ENCODE measurements around the gene ZNF521.

Gene ZNF521

DNA sequence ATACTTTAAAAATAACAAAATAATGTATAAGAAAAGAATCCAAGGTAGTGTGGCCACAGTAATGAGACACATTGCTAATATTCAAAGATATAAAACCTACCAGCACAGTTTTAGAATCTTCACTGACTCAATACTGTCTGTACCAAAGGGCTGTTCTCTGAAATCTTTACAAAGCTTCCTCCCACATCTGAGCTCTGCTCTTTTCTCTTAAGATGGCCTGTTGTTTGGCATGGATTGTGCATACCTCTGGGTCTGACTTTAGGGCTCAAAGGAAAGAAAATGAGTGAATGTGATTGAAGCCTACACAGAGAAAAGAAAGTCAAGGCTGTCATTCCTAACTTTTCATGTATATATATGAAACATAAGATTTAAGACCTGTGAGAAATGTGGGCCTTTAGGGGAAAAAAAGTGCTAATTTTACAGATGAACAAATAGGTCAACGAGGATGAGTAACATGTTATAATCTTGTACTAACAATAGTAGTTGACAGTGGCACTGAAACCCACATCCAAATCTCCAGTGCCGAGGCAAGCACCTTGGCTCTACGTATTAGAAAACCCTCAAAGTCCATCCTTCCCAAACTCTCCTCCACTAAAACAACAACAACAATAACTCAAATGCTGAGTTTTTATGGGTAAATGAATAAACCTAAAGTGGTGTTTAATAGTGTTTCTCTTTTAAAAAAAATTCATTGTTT is 114.2 kb downstream of the ZNF521 start:
- Histone ChIP-seq H3K4me1 (ENCODE audit: control insufficient read depth, insufficient read depth, low read length) (no peaks in the 10 kb centered on the region), H3K4me3 (ENCODE audit: low read length) (no peak overlapping the region), H3K36me3 (ENCODE audit: control insufficient read depth, insufficient read depth, low read length) (no peaks in the 10 kb centered on the region), H3K9ac (ENCODE audit: low read length) (no peak overlapping the region), H3K27ac (ENCODE audit: low read depth, low read length) (no peak overlapping the region), H3K27me3 (ENCODE audit: control insufficient read depth, insufficient read depth, low read length) (no peaks in the 10 kb centered on the region)

DNA sequence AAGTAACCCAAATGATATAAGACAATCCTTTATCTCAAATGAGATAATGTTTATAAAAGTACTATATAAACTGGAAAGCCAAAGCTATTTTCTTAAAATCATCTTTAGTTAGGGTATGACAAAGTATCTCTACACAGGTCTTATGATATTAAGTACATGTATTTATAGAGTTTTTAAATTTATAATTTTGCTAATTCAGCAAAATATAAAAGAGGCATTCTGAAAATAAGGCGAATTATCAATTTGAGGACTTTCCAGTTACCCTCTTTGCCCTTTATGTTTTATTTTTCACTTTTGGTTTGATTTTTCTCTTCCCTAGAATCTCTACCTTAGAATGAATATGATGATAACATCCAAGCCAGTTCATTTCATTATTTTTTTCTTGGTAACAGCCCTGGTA is 115.2 kb downstream of the ZNF521 start:
- Histone ChIP-seq H3K9ac (ENCODE audit: low read length) (no peak overlapping the region), H3K27me3 (ENCODE audit: control insufficient read depth, insufficient read depth, low read length) (no peaks in the 10 kb centered on the region), H3K4me3 (ENCODE audit: low read length) (no peak overlapping the region), H3K27ac (ENCODE audit: low read depth, low read length) (no peak overlapping the region), H3K36me3 (ENCODE audit: control insufficient read depth, insufficient read depth, low read length) (no peaks in the 10 kb centered on the region), H3K4me1 (ENCODE audit: control insufficient read depth, insufficient read depth, low read length) (no peaks in the 10 kb centered on the region)

DNA sequence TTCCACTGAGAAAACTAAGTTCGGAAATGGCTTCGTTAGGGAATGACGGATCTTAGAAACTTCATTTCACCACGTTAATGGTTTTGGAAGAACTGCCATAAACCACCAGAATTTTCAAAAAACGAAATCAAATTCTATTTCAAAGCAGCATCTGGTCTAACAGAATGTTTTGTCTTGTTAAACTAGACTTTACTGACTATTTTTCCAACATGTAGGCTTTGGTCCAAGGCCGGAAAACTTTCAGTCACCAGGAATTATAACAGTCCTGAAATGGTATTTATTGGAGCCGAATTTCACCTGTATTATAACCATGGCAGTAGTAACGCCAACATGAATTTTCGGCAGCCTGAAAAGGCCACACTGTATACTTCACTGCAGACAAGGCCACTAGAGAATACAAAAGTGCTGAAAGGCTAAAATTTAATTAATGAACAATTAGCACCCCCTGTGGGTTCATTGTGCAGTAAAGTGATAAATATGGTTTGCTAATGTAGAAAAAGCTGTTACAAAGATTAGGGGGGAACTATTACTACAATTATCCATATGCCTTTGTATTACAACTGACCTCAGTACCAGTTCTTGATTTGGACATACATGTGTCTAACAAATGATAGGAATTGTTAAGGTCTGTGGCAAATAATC is 116.4 kb downstream of the ZNF521 start:
- Histone ChIP-seq H3K27me3 (ENCODE audit: control insufficient read depth, insufficient read depth, low read length) (no peaks in the 10 kb centered on the region), H3K9ac (ENCODE audit: low read length) (no peak overlapping the region), H3K4me1 (ENCODE audit: control insufficient read depth, insufficient read depth, low read length) (peaks cover 4% of the 10 kb centered on the region), H3K36me3 (ENCODE audit: control insufficient read depth, insufficient read depth, low read length) (no peaks in the 10 kb centered on the region), H3K27ac (ENCODE audit: low read depth, low read length) (no peak overlapping the region), H3K4me3 (ENCODE audit: low read length) (no peak overlapping the region)

DNA sequence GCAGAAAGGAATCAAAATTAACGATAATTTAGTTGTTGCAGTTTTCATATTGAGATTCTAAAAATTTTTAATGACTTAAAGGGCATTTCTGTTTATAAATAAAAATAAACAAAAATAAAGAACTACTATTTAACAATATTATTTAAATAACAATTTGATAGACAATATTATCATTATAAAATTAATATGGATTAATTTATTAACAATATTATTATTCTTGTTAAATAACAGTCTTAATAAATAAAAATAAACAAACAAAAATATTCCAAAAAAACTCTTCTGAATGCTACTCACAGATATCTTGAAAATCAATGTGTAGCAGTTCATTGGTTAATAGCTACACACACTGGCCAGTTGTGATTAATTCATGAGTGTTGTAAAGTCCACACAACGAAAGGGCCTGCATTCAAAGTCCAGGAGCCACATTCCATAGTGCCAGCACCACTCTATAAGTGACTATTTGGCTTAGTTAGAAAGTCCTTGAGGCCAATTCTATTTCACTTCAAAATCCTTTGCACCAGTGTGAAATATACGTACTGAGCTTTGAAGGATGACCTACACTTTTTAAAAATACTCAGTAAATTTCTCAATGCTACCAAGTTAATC is 117.1 kb downstream of the ZNF521 start:
- Histone ChIP-seq H3K27me3 (ENCODE audit: control insufficient read depth, insufficient read depth, low read length) (no peaks in the 10 kb centered on the region), H3K4me3 (ENCODE audit: low read length) (no peak overlapping the region), H3K36me3 (ENCODE audit: control insufficient read depth, insufficient read depth, low read length) (no peaks in the 10 kb centered on the region), H3K27ac (ENCODE audit: low read depth, low read length) (no peak overlapping the region), H3K4me1 (ENCODE audit: control insufficient read depth, insufficient read depth, low read length) (peaks cover 4% of the 10 kb centered on the region), H3K9ac (ENCODE audit: low read length) (no peak overlapping the region)

DNA sequence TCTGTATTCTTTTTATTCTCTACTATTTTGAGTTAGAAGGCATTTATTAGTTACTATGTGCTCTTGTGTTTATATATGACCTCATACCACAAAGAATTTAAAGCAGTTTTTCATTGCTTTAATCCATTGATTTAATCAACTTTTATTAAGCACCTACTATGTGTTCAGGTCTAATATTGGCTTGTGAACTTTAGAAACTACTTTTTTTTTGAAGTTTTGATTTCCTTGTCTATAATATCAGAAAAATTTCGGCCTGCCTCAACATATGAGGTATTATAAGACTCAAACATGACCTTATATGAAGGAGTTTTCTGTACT is 117.7 kb downstream of the ZNF521 start:
- peaks cover 4% of the 10 kb centered on the region for H3K4me1 ChIP-seq (ENCODE audit: control insufficient read depth, insufficient read depth, low read length)
- no peak overlapping the region for H3K27ac ChIP-seq (ENCODE audit: low read depth, low read length)
- H3K4me3 ChIP-seq (ENCODE audit: low read length) = no peak overlapping the region
- H3K9ac ChIP-seq (ENCODE audit: low read length) = no peak overlapping the region
- H3K27me3 ChIP-seq (ENCODE audit: control insufficient read depth, insufficient read depth, low read length) = no peaks in the 10 kb centered on the region
- H3K36me3 ChIP-seq (ENCODE audit: control insufficient read depth, insufficient read depth, low read length) = no peaks in the 10 kb centered on the region

DNA sequence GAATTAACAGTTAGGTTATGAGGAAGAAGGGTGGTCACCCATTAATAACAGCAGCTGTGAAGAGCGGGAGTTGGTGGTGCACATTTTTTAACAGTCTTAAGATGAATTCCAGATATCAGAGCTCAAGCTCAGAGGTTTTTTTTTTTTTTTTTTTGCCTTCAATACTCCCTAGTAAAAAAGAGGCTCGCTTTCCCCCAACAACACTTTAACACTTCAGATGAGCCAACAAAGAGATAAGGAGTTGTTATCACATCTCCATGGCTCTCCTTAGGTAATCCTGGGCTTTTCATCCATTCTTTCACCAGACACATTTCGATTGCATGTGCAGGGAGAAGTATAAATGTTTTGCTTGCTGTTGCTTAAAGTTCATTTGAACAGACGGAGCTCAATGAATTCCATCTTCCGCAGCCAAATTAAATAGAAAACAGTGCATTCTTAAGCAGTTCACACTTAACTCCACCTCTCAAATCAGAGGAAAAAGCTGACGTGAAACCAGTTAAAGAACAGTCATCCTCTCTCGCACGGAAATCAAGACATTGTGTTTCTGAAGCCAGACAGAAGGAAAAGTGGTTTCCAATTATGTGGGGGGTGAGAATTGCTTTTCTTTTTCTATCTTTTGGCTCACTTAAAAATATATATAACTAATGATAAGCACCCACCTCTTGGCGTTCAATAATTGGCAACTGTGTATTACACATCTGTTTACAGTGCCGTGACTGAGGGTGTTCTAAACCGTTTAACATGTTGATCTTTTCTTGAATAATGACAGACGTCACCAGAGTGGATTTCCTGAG is 118.2 kb downstream of the ZNF521 start:
- peak overlapping the region; percentile 40 for H3K27ac ChIP-seq (ENCODE audit: low read depth, low read length)
- H3K4me1 ChIP-seq (ENCODE audit: control insufficient read depth, insufficient read depth, low read length) = peaks cover 4% of the 10 kb centered on the region

DNA sequence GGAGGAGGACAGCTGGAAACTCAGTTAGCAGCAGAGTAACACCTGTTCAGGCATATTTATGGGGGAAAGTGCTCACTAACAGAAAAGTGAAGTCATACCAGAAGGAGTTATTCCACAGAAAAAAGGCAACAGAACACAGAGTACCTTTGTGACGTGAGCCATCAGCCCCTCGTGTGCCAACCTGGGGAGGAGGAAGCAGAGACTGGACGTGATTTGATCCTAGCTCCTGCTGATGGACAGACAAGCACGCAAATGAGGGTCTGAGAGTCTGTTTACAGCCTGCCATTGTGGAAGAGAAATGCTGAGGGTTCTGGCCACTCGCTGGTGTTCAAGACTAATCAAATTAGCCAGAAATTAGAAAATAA is 120.7 kb downstream of the ZNF521 start:
- Histone ChIP-seq H3K27me3 (ENCODE audit: control insufficient read depth, insufficient read depth, low read length) (no peaks in the 10 kb centered on the region), H3K27ac (ENCODE audit: low read depth, low read length) (peak overlapping the region; percentile 53), H3K36me3 (ENCODE audit: control insufficient read depth, insufficient read depth, low read length) (no peaks in the 10 kb centered on the region), H3K4me1 (ENCODE audit: control insufficient read depth, insufficient read depth, low read length) (peaks cover 4% of the 10 kb centered on the region), H3K4me3 (ENCODE audit: low read length) (no peak overlapping the region), H3K9ac (ENCODE audit: low read length) (no peak overlapping the region)

More for the DNA sequence above, 118.2 kb downstream of the ZNF521 start:
- Histone ChIP-seq H3K36me3 (ENCODE audit: control insufficient read depth, insufficient read depth, low read length) (no peaks in the 10 kb centered on the region), H3K9ac (ENCODE audit: low read length) (no peak overlapping the region), H3K4me3 (ENCODE audit: low read length) (no peak overlapping the region), H3K27me3 (ENCODE audit: control insufficient read depth, insufficient read depth, low read length) (no peaks in the 10 kb centered on the region)

DNA sequence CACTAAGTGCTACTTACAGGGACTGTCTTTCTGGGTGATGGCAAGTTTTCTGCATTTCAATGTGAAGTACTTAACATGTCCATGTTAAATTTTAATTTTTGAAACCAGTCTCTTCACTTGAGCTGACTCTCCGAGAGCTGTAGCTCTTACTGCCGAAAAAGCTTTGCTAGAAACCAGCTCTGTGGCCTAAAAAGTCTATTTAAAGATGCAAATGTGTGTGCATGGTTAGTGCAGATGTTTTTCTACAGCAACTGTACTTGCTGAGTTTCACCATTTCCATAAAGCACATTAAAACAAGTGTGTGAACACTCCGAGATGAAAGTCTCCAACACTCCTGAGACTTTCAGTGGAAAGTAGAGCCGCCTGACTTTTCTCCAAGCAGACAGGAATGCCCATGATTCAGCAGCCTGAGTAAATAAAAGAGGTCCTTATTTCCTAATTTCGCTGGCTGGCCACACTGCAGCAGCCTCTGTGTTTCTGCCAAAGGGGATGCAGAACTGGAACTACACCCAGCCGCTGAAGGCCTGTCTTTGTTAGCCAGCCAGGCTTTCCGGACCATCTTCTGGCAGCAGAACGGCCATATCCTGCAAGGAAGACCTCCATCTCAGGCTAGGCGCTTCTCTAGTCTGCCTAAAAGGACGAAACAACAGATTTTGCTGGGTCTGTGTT is 121.2 kb downstream of the ZNF521 start:
- no peaks in the 10 kb centered on the region for H3K36me3 ChIP-seq (ENCODE audit: control insufficient read depth, insufficient read depth, low read length)
- no peak overlapping the region for H3K9ac ChIP-seq (ENCODE audit: low read length)
- H3K4me3 ChIP-seq (ENCODE audit: low read length) = no peak overlapping the region
- no peaks in the 10 kb centered on the region for H3K27me3 ChIP-seq (ENCODE audit: control insufficient read depth, insufficient read depth, low read length)
- peak overlapping the region; percentile 53 for H3K27ac ChIP-seq (ENCODE audit: low read depth, low read length)
- peaks cover 4% of the 10 kb centered on the region for H3K4me1 ChIP-seq (ENCODE audit: control insufficient read depth, insufficient read depth, low read length)

DNA sequence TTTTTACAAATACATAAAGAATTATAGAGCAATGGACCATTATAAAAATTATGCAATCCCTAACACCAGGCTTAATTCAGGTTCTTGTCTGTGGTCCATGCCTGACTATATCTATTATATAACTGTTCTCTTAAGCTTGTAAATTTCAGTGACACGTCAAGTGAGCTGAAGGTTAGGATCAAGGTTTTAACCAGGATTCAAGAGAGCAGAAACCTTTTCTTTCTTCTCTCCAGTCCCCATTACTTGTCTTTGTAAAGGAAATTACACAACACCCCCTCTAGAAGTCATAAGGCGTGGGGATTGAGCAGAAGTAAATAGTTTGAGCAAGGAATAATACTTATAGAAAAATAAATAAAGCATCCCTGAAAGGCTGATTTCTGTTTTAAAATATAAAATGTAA is 122.0 kb downstream of the ZNF521 start:
- Histone ChIP-seq H3K9ac (ENCODE audit: low read length) (no peak overlapping the region), H3K27me3 (ENCODE audit: control insufficient read depth, insufficient read depth, low read length) (no peaks in the 10 kb centered on the region), H3K4me1 (ENCODE audit: control insufficient read depth, insufficient read depth, low read length) (peaks cover 4% of the 10 kb centered on the region), H3K27ac (ENCODE audit: low read depth, low read length) (no peak overlapping the region), H3K36me3 (ENCODE audit: control insufficient read depth, insufficient read depth, low read length) (no peaks in the 10 kb centered on the region), H3K4me3 (ENCODE audit: low read length) (no peak overlapping the region)

DNA sequence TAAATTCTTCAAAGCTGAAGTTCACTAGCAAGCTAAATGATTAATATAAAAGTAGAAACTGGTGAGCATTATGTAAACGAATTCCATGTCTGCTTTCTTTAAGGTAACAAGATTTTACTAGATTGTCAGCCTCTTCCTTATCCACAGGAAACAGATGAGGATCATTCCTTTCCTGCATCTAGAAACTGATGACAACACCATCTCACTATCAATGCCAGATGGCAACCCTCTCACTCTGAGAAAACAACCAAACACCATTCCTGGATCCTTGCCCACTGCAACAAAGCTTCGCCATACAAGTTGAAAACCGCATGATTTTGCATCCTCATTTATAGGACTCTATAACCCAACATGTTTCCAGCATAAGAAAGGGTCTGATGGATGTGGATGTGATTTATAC is 122.9 kb downstream of the ZNF521 start:
- Histone ChIP-seq H3K36me3 (ENCODE audit: control insufficient read depth, insufficient read depth, low read length) (no peaks in the 10 kb centered on the region), H3K27me3 (ENCODE audit: control insufficient read depth, insufficient read depth, low read length) (no peaks in the 10 kb centered on the region), H3K4me1 (ENCODE audit: control insufficient read depth, insufficient read depth, low read length) (peaks cover 4% of the 10 kb centered on the region), H3K27ac (ENCODE audit: low read depth, low read length) (no peak overlapping the region), H3K4me3 (ENCODE audit: low read length) (no peak overlapping the region), H3K9ac (ENCODE audit: low read length) (no peak overlapping the region)

DNA sequence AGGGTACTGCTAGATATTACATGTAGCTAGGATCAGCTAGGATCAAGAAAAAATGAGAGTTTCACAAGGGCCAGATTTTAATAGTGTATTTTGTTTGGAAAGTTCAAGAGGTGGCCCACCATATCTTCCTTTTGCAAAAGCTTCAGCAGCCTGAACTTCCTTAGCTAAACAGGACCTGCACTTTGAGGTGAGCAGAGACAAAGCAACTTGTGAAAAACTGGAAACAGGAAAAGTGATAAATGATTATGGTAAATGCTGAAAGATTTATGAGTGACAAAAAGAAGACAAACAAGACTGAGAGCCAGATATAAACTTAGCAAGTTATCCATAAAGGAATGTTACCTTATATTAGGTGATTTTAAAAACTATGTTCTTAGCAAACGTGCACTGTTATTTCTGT is 123.6 kb downstream of the ZNF521 start:
- H3K4me1 ChIP-seq (ENCODE audit: control insufficient read depth, insufficient read depth, low read length) = peaks cover 4% of the 10 kb centered on the region
- no peak overlapping the region for H3K9ac ChIP-seq (ENCODE audit: low read length)
- no peaks in the 10 kb centered on the region for H3K36me3 ChIP-seq (ENCODE audit: control insufficient read depth, insufficient read depth, low read length)
- H3K27me3 ChIP-seq (ENCODE audit: control insufficient read depth, insufficient read depth, low read length) = no peaks in the 10 kb centered on the region
- H3K27ac ChIP-seq (ENCODE audit: low read depth, low read length) = no peak overlapping the region
- H3K4me3 ChIP-seq (ENCODE audit: low read length) = no peak overlapping the region

DNA sequence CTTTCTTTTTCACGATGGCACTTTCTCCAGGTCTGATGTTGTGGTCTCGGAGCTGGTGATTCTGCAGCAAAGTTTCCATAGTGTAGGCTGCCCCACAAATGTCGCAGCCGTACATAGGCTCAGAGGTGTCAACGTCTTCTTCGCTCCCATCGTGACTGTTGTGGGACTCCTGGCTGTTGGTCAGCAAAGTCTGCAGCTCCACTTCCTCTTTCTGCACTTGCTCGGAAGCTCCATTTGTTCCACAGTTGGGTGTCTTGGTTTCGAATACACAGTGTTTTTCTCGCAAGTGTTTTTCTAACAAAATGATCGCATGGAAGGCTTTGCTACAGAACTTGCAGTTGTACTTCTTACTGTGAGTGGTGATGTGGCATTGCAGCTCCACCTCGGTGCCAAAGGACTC is 126.8 kb downstream of the ZNF521 start:
- no peak overlapping the region for H3K27ac ChIP-seq (ENCODE audit: low read depth, low read length)
- no peak overlapping the region for H3K9ac ChIP-seq (ENCODE audit: low read length)
- H3K27me3 ChIP-seq (ENCODE audit: control insufficient read depth, insufficient read depth, low read length) = no peaks in the 10 kb centered on the region
- no peaks in the 10 kb centered on the region for H3K36me3 ChIP-seq (ENCODE audit: control insufficient read depth, insufficient read depth, low read length)
- H3K4me1 ChIP-seq (ENCODE audit: control insufficient read depth, insufficient read depth, low read length) = no peaks in the 10 kb centered on the region
- no peak overlapping the region for H3K4me3 ChIP-seq (ENCODE audit: low read length)
